Keratinocyte (primary cell): ENCODE measurements around the gene GHRL. TPM values are rescaled to one million over a fixed set of nuclear protein-coding genes. Genes with fewer than 3 reads are reported as not detected.

Experiments used
- DNase-seq: peaks from one replicate; pipeline ENCODE4 v3.0.0-alpha.2; 2011; ENCODE audit warnings: low read depth, missing footprints, low spot score
- FAIRE-seq: peaks from 2 replicates; lab custom pipeline; 2011; peaks lifted over from hg19 to GRCh38; lab: Jason Lieb, UNC
- H2AFZ ChIP-seq: 2 replicates; pipeline ENCODE4 v1.6.0; 2012; ENCODE audit warnings: low read length, control low read depth, inconsistent platforms; ENCODE audit not compliant: control insufficient read depth
- H3K27ac ChIP-seq: 2 replicates; pipeline ENCODE4 v1.5.1; 2011; ENCODE audit warnings: low read length; ENCODE audit not compliant: control insufficient read depth, insufficient read depth
- H3K27me3 ChIP-seq: 3 replicates; pipeline ENCODE4 v1.6.0; 2011; ENCODE audit warnings: low read length; ENCODE audit not compliant: control insufficient read depth, insufficient read depth; ENCODE audit errors: extremely low read depth
- H3K36me3 ChIP-seq, 2 experiments: 2 replicates in 1 of 2; 3 replicates in 1 of 2; pipeline ENCODE4 v1.5.1; 2011; ENCODE audit warnings: low read length in 2 of 2, mild to moderate bottlenecking in 1 of 2; ENCODE audit not compliant: control insufficient read depth in 2 of 2, insufficient read depth in 2 of 2; ENCODE audit errors: extremely low read depth in 1 of 2
- H3K4me1 ChIP-seq: 3 replicates; pipeline ENCODE4 v1.5.1; 2011; ENCODE audit warnings: low read length; ENCODE audit not compliant: control insufficient read depth, insufficient read depth; ENCODE audit errors: extremely low read depth
- H3K4me2 ChIP-seq: 3 replicates; pipeline ENCODE4 v1.6.0; 2011; ENCODE audit warnings: low read depth, low read length; ENCODE audit not compliant: control insufficient read depth, insufficient read depth; ENCODE audit errors: extremely low read depth
- H3K4me3 ChIP-seq, 3 experiments: fragments of 200-600 bp in 1 of 3; sonication (generic) in 1 of 3; 2 replicates in 2 of 3; 3 replicates in 1 of 3; pipeline ENCODE4 v1.5.1; 2011 to 2016; ENCODE audit warnings: low read length in 3 of 3, mild to moderate bottlenecking in 3 of 3, control low read depth in 2 of 3, inconsistent platforms in 1 of 3, low read depth in 1 of 3, mixed read lengths in 1 of 3, mixed run types in 1 of 3, moderate library complexity in 1 of 3; ENCODE audit not compliant: control insufficient read depth in 2 of 3, insufficient read depth in 2 of 3; ENCODE audit errors: extremely low read depth in 1 of 3
- H3K79me2 ChIP-seq: 2 replicates; pipeline ENCODE4 v1.6.0; 2012; ENCODE audit warnings: low read length; ENCODE audit not compliant: control insufficient read depth, insufficient read depth
- H3K9ac ChIP-seq: 3 replicates; pipeline ENCODE4 v1.6.0; 2011; ENCODE audit warnings: low read length; ENCODE audit not compliant: control insufficient read depth, insufficient read depth; ENCODE audit errors: extremely low read depth
- H3K9me1 ChIP-seq: 3 replicates; pipeline ENCODE4 v1.6.0; 2011; ENCODE audit warnings: low read length; ENCODE audit not compliant: control insufficient read depth, insufficient read depth; ENCODE audit errors: extremely low read depth
- H3K9me3 ChIP-seq: 2 replicates; pipeline ENCODE4 v1.5.1; 2012; ENCODE audit warnings: low read depth, low read length; ENCODE audit not compliant: control insufficient read depth
- H4K20me1 ChIP-seq: 3 replicates; pipeline ENCODE4 v1.6.0; 2011; ENCODE audit warnings: low read length; ENCODE audit not compliant: control insufficient read depth, insufficient read depth; ENCODE audit errors: extremely low read depth
- EZH2 ChIP-seq: IDR thresholded peaks from one replicate; pipeline ENCODE4 v1.6.1; 2012; ENCODE audit warnings: inconsistent platforms, mild to moderate bottlenecking, low read length, moderate library complexity
- dilution Hi-C: fragments of 300-500 bp; cut with MboI; formaldehyde crosslinking; loops from one replicate; pipeline ENCODE4 v1.7.0; 2020; ENCODE audit warnings: low sequenced_read_pairs; ENCODE audit not compliant: extremely low pct_ligation_motif_present
- polyA plus RNA-seq, 5 experiments: library from polyadenylated mRNA; depleted of rRNA in 3 of 5; stranded (reverse) in 3 of 5; stranded (forward) in 1 of 5; unstranded in 1 of 5; fragments of >200 nt; gene quantifications; 1 replicate in 1 of 5; 2 replicates in 3 of 5; 3 replicates in 1 of 5; pipeline versions ENCODE4 v1.2.1 to v1.2.3, GENCODE V29; 2011 to 2012; ENCODE audit warnings: missing spikeins in 2 of 5, low read depth in 1 of 5, low replicate concordance in 1 of 5
- TF ChIP-seq, protein P1 (sequence below), 3 experiments: IDR thresholded peaks in 1 of 3; conservative IDR thresholded peaks in 1 of 3; optimal IDR thresholded peaks in 1 of 3; 2 replicates in 2 of 3; 3 replicates in 1 of 3; pipeline versions ENCODE3 to v1.5.1; 2011; ENCODE audit warnings: low read length in 3 of 3, mild to moderate bottlenecking in 3 of 3, moderate library complexity in 2 of 3, control low read depth in 1 of 3, inconsistent platforms in 1 of 3; ENCODE audit not compliant: insufficient read depth in 2 of 3; ENCODE audit errors: extremely low read depth in 1 of 3

GHRL gene
- polyA plus RNA-seq, 1 donor (not counting 4 experiments of a cell fraction or from before 2014, with no cell fraction given), result not detected

DNA sequence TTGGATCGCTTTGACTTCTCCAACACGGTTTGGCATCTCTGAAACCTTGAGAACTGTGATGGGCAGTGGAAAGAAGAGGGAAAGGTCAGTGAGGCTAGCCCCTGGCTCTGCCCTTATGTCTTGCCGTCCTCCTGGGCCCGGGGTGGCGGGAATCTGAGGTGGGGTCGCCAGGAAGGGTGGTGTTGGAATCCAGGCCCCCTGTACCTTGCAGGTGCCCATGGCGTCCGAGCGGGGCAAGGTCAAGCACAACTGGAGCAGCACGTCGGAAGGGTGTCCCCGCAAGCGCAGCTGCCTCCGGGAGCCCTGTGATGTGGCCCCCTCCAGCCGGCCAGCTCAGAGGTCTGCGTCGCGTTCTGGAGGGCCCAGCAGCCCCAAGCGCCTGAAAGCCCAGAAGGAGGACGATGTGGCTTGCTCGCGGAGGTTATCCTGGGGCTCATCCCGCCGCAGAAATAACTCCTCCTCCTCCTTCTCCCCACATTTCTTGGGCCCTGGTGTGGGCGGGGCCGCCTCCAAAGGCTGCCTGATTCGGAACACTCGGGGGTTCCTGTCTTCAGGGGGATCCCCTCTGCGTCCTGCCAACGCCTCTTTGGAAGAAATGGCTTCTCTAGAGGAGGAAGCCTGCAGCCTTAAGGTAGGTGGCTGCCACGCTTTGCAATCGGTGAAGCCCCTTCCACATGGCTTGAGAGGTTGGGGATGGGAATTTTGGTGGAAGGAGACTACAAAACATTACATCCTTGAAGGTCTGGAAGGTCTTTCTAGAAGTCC lies 43.6 kb downstream of the GHRL start:
- no peak for FAIRE-seq
- peaks cover 14% of the 10 kb centered on the region for H3K4me1 ChIP-seq
- DNase-seq, result no peak

DNA sequence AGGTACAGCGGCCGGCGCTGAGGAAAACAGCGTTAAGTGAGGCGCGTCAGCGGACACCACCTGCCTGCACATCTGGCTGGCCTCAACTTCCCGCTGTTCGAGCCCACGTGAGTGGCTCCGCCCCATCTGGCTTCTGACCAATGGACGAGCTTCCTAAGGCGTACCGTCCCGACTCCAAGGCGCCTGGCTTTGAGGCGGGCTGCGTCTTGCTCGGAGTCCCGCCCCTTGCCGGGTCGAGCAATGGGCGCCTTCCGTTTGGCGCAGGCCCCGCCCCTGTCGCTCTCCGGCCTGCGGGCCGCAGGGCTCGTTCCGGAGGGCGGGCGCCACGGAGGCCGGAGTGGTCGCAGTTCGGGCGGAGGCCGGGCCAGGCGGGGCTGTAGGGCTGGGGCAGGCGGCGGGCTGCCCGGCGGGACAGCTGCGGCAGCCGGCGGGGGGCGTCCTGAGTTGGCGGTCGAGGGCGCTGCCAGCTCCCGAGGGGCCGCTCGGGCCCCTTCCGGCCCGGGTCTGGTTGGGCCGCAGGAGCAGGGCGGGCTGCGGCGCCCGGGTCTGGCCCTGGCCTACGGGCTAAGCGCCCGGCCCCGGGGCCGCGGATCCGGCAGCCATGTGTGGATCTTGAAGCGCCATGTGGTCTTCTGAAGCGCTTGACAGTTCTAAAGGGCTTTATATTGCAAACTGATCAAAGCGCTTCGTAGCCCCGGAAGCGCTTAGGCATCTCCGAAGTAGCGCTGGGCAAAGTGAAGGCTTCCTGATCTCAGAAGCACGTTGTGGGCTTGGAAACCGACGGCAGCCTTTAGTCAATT lies 44.4 kb downstream of the GHRL start, which contains the start of gene TATDN2:
TSS of gene TATDN2 (plus strand) at position 276 of the 800 bp plus-strand sequence. CDS start 742 bp downstream, outside the sequence.
- Histone ChIP-seq H3K79me2 (peaks cover 33% of the 10 kb centered on the region), H3K4me2 (peak within 1 kb of the TSS; percentile 90), H3K9me3 (no peaks in the 10 kb centered on the region), H3K36me3 (peaks cover 8 to 10% of the 10 kb centered on the region in 2 experiments), H4K20me1 (no peaks in the 10 kb centered on the region), H3K9ac (peak within 1 kb of the TSS; percentile 85), H3K4me1 (peaks cover 14% of the 10 kb centered on the region), H2AFZ (peak within 1 kb of the TSS; percentile 22), H3K27ac (peak within 1 kb of the TSS; percentile 83), H3K27me3 (no peaks in the 10 kb centered on the region), H3K9me1 (no peaks in the 10 kb centered on the region), H3K4me3 (peak within 1 kb of the TSS; percentile 60 to 97 (median 95))
- dilution Hi-C loops, result no loop called here
- DNase-seq (peak; percentile 88), FAIRE-seq (peak; percentile 67)
- TF ChIP-seq, protein P1, sequence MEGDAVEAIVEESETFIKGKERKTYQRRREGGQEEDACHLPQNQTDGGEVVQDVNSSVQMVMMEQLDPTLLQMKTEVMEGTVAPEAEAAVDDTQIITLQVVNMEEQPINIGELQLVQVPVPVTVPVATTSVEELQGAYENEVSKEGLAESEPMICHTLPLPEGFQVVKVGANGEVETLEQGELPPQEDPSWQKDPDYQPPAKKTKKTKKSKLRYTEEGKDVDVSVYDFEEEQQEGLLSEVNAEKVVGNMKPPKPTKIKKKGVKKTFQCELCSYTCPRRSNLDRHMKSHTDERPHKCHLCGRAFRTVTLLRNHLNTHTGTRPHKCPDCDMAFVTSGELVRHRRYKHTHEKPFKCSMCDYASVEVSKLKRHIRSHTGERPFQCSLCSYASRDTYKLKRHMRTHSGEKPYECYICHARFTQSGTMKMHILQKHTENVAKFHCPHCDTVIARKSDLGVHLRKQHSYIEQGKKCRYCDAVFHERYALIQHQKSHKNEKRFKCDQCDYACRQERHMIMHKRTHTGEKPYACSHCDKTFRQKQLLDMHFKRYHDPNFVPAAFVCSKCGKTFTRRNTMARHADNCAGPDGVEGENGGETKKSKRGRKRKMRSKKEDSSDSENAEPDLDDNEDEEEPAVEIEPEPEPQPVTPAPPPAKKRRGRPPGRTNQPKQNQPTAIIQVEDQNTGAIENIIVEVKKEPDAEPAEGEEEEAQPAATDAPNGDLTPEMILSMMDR (optimal IDR thresholded peaks at IDR 0.05 in 1 of 3, IDR thresholded peaks at IDR 0.05 in 1 of 3, conservative IDR thresholded peaks at IDR 0.05 in 1 of 3; ENCODE audit: extremely low read depth in 1 of 3, insufficient read depth in 2 of 3, low read length in 3 of 3), result no peak
- TF ChIP-seq EZH2, result no peak

More for the DNA sequence above, 43.6 kb downstream of the GHRL start:
- peak overlapping the region; percentile 83 for H3K27ac ChIP-seq
- peaks cover 40% of the 10 kb centered on the region for H3K79me2 ChIP-seq
- no peaks in the 10 kb centered on the region for H3K9me3 ChIP-seq
- TF ChIP-seq EZH2, result no peak
- TF ChIP-seq, protein P1 (optimal IDR thresholded peaks at IDR 0.05 in 1 of 3, IDR thresholded peaks at IDR 0.05 in 1 of 3, conservative IDR thresholded peaks at IDR 0.05 in 1 of 3; ENCODE audit: extremely low read depth in 1 of 3, insufficient read depth in 2 of 3, low read length in 3 of 3), result no peak
- peaks cover 1% of the 10 kb centered on the region for H3K9me1 ChIP-seq
- peak overlapping the region; percentile 90 for H3K4me2 ChIP-seq
- dilution Hi-C loops, result no loop called here
- H3K4me3 ChIP-seq, result peak overlapping the region; percentile 60 to 97 (median 95)
- H3K27me3 ChIP-seq, result no peaks in the 10 kb centered on the region
- H3K36me3 ChIP-seq, result peaks cover 10 to 17% of the 10 kb centered on the region in 2 experiments
- H3K9ac ChIP-seq, result peak overlapping the region; percentile 85
- H2AFZ ChIP-seq, result peak overlapping the region; percentile 22
- no peaks in the 10 kb centered on the region for H4K20me1 ChIP-seq
